ENCODE data around the gene HLA-DPA1.

The HLA-DPA1 gene

GRCh38 chr6:33095681-33096080 lies 22.2 kb upstream of the HLA-DPA1 start:
- no peak for TF ChIP-seq FOXM1 (IDR thresholded peaks at IDR 0.05; ENCODE audit: borderline replicate concordance, low read depth)
- TF ChIP-seq EGR1 (IDR thresholded peaks at IDR 0.05): no peak
- no peak for TF ChIP-seq CEBPB (IDR thresholded peaks at IDR 0.05)
- no peak for TF ChIP-seq ZBTB7A (IDR thresholded peaks at IDR 0.05; ENCODE audit: low read depth)
- TF ChIP-seq RAD21 (IDR thresholded peaks at IDR 0.05; ENCODE audit: low read depth): no peak
- TF ChIP-seq NFIC (IDR thresholded peaks at IDR 0.05): no peak
- TF ChIP-seq TAF1 (IDR thresholded peaks at IDR 0.05; ENCODE audit: low read depth): no peak
- no peak for TF ChIP-seq MAX (IDR thresholded peaks at IDR 0.05)
- no peak for TF ChIP-seq USF1 (IDR thresholded peaks at IDR 0.05)
- TF ChIP-seq EP300 (IDR thresholded peaks at IDR 0.05; ENCODE audit: borderline replicate concordance): no peak
- TF ChIP-seq CREB1 (IDR thresholded peaks at IDR 0.05; ENCODE audit: low read depth): no peak
- TF ChIP-seq REST (IDR thresholded peaks at IDR 0.05; ENCODE audit: low read depth): no peak
- no peak for TF ChIP-seq TCF12 (IDR thresholded peaks at IDR 0.05; ENCODE audit: low read depth)
- TF ChIP-seq YY1 (IDR thresholded peaks at IDR 0.05; ENCODE audit: low read depth): no peak
- TF ChIP-seq TEAD4 (IDR thresholded peaks at IDR 0.05): no peak

GRCh38 chr6:33093855-33094254 lies 20.4 kb upstream of the HLA-DPA1 start:
- no peak for TF ChIP-seq TAF1 (IDR thresholded peaks at IDR 0.05; ENCODE audit: low read depth)
- no peak for TF ChIP-seq REST (IDR thresholded peaks at IDR 0.05; ENCODE audit: low read depth)
- TF ChIP-seq ZBTB7A (IDR thresholded peaks at IDR 0.05; ENCODE audit: low read depth): no peak
- TF ChIP-seq NFIC (IDR thresholded peaks at IDR 0.05): no peak
- TF ChIP-seq MAX (IDR thresholded peaks at IDR 0.05): no peak
- no peak for TF ChIP-seq RAD21 (IDR thresholded peaks at IDR 0.05; ENCODE audit: low read depth)
- TF ChIP-seq CEBPB (IDR thresholded peaks at IDR 0.05): no peak
- TF ChIP-seq USF1 (IDR thresholded peaks at IDR 0.05): no peak

- TF ChIP-seq YY1 (IDR thresholded peaks at IDR 0.05; ENCODE audit: low read depth) (no peak), REST (IDR thresholded peaks at IDR 0.05; ENCODE audit: low read depth) (no peak), MAX (IDR thresholded peaks at IDR 0.05) (no peak), ZBTB7A (IDR thresholded peaks at IDR 0.05; ENCODE audit: low read depth) (no peak), USF1 (IDR thresholded peaks at IDR 0.05) (no peak), TCF12 (IDR thresholded peaks at IDR 0.05; ENCODE audit: low read depth) (no peak)
These were observed 18.9 kb upstream of the HLA-DPA1 start for GRCh38 chr6:33092385-33092784.

GRCh38 chr6:33091957-33092356 lies 18.5 kb upstream of the HLA-DPA1 start:
- TF ChIP-seq RAD21 (IDR thresholded peaks at IDR 0.05; ENCODE audit: low read depth) (peak; percentile 36; the same call in 1 of the 2 replicates), REST (IDR thresholded peaks at IDR 0.05; ENCODE audit: low read depth) (no peak), USF1 (IDR thresholded peaks at IDR 0.05) (no peak)
